ENCODE measurements around the gene LRRC8D.

The LRRC8D gene

GRCh38 chr1:89904219-89904980 is 83.6 kb downstream of the LRRC8D start:
- no peak for ATAC-seq
- TF ChIP-seq GLIS3 (CRISPR knock-in tag; IDR thresholded peaks at IDR 0.05) (no peak), ZNF565 (CRISPR knock-in tag; conservative IDR thresholded peaks at IDR 0.05; ENCODE audit: low read depth) (no peak), CSDC2 (CRISPR knock-in tag; IDR thresholded peaks at IDR 0.05) (no peak), ZFP3 (CRISPR knock-in tag; IDR thresholded peaks at IDR 0.05) (no peak), OSR1 (CRISPR knock-in tag; IDR thresholded peaks at IDR 0.05) (no peak), ZNF70 (CRISPR knock-in tag; IDR thresholded peaks at IDR 0.05) (no peak), ZNF8 (CRISPR knock-in tag; IDR thresholded peaks at IDR 0.05) (no peak), SNAI2 (CRISPR knock-in tag; IDR thresholded peaks at IDR 0.05) (no peak), PATZ1 (CRISPR knock-in tag; IDR thresholded peaks at IDR 0.05; ENCODE audit: borderline replicate concordance) (no peak), CREB5 (CRISPR knock-in tag; IDR thresholded peaks at IDR 0.05; ENCODE audit: low read depth) (no peak), ZFP30 (CRISPR knock-in tag; IDR thresholded peaks at IDR 0.05) (no peak), CSRNP3 (CRISPR knock-in tag; IDR thresholded peaks at IDR 0.05) (no peak), POU6F1 (CRISPR knock-in tag; IDR thresholded peaks at IDR 0.05; ENCODE audit: borderline replicate concordance, low read depth) (no peak), ISL1 (CRISPR knock-in tag; IDR thresholded peaks at IDR 0.05) (no peak)

GRCh38 chr1:89905395-89906058 is 84.7 kb downstream of the LRRC8D start:
- TF ChIP-seq PATZ1 (CRISPR knock-in tag; IDR thresholded peaks at IDR 0.05; ENCODE audit: borderline replicate concordance) (no peak), ARNTL (CRISPR knock-in tag; IDR thresholded peaks at IDR 0.05; ENCODE audit: borderline replicate concordance, low read depth) (no peak), ZNF565 (CRISPR knock-in tag; conservative IDR thresholded peaks at IDR 0.05; ENCODE audit: low read depth) (no peak), POU6F1 (CRISPR knock-in tag; IDR thresholded peaks at IDR 0.05; ENCODE audit: borderline replicate concordance, low read depth) (no peak), CREB5 (CRISPR knock-in tag; IDR thresholded peaks at IDR 0.05; ENCODE audit: low read depth) (no peak), ISL1 (CRISPR knock-in tag; IDR thresholded peaks at IDR 0.05) (no peak), CSDC2 (CRISPR knock-in tag; IDR thresholded peaks at IDR 0.05) (no peak), OSR1 (CRISPR knock-in tag; IDR thresholded peaks at IDR 0.05) (no peak), ZNF70 (CRISPR knock-in tag; IDR thresholded peaks at IDR 0.05) (no peak), ZC3H10 (CRISPR knock-in tag; IDR thresholded peaks at IDR 0.05) (no peak)
- no peak for ATAC-seq

All from SK-N-SH treated with all-trans-retinoic acid at 6 μM for 48 hours (cell line).